G401 (cell line): ENCODE data around the gene OSBP2. TPM values are rescaled to one million over a fixed set of nuclear protein-coding genes. Genes with fewer than 3 reads are reported as not detected.
"Not testable (repeated sequence)": the region's sequence is repeated elsewhere in the genome, so short reads cannot be mapped to it uniquely, and the experiment has no call there.

Source experiments
- DNase-seq: peaks from one replicate; pipeline ENCODE4 v3.0.0-alpha.2; 2015; ENCODE audit warnings: low spot score
- in situ Hi-C: cut with HindIII; loops from 2 replicates; pipeline ENCODE4 v1.10.0; 2016; ENCODE audit warnings: low sequenced_read_pairs, mixed read lengths
- total RNA-seq: library from RNA; depleted of rRNA; stranded (reverse); fragments of >200 nt; shearing (Covaris generic); gene quantifications from 2 replicates; pipeline ENCODE4 v1.2.3, GENCODE V29; 2014

The OSBP2 gene
- total RNA-seq, 1 experiment from 2014 or later: 4.4 TPM

DNA sequence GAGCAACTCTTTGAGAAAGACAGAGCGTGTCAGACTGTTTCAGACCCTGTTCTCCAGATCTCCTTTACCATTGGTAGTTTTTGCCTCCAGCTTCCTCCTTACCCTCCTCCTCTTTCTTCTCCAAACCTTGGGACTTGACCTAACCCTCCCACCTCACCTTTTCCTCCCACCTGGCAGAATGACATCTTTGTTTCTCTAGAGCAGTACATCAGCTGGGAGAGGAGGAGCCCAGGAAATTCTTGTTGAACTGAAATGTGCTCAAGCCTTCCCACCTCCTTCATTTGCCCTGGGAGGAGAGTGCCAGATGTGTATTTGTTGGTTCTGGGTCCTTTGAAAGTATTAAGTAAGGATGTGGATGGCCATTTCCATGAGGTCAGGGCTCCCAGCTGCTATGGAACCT lies 17.4 kb downstream of the OSBP2 start:
- in situ Hi-C loops: no loop called here
- no peak for DNase-seq

DNA sequence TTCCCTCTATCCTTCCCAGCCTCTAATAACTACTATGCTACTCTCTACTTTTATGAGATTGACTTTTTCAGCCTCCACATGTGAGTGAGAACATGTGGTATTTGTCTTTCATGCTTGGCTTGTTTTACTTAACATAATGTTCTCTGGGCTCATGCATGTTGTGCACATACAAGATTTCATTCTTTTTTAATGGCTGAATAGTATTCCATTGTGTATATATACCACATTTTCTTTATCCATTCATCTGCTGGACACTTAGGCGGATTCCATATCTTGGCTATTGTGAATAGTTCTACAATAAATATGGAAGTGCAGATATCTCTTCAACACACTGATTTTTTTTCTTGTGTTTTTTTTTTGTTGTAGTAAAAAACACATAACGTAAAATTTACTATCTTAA lies 19.4 kb downstream of the OSBP2 start:
- in situ Hi-C loops: no loop called here
- no peak for DNase-seq

- in situ Hi-C loops: no loop called here
- DNase-seq: no peak
These were observed 22.8 kb downstream of the OSBP2 start for GRCh38 chr22:30717331-30717921.

GRCh38 chr22:30717952-30718351 lies 23.3 kb downstream of the OSBP2 start:
- in situ Hi-C loops: no loop called here
- no peak for DNase-seq

- DNase-seq: no peak
These were observed 23.8 kb downstream of the OSBP2 start for GRCh38 chr22:30718491-30718890.

DNA sequence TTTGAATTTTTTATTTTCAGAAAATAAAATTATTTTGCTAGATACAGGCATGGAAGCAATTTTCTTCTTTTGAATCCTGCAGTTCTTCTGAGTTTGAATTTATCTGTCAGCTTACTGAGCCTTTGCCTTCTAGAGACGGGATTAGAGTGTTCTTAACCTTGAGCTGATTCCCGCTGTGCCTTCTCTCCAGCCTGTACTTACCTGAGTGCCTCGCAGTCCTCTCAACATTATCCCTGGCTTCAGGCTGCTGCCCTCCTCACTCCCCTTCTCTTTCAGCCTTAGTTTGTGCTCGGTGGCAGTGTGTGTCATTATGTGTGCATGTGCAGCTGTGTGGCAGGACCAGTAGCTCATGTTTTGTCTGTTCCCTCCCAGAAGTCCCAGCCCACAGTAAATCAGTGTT lies 24.3 kb downstream of the OSBP2 start:
- no peak for DNase-seq
- in situ Hi-C loops: no loop called here

More at GRCh38 chr22:30718491-30718890, 23.8 kb downstream of the OSBP2 start:
- in situ Hi-C loops: no loop called here

DNA sequence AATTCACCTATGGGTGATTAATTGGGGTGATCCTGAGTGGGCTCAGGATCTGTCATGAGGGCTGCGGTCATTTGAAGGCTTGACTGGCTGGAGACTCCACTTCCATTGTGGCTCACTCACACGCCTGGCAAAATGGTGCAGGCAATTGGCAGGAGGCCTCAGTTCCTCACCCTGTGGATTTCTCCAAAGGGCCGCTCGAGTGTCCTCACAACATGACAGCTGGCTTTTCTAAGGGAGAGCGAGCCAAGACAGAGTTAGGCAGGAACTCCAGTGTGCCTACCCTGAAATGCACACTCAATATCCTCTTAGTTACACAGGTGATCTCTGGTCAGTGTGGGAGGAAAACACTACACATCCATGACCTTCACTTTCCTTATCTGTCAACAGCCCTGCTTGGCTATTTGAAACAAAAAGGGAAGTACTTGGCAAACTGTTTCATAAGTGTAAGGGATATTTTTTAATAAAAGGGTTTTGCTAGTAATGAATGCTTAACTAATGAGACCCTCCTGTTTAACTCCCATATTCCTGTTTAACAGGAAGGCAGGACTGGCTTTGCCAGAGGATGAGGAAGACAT lies 25.7 kb downstream of the OSBP2 start:
- in situ Hi-C loops: no loop called here
- peak; percentile 39 for DNase-seq

DNA sequence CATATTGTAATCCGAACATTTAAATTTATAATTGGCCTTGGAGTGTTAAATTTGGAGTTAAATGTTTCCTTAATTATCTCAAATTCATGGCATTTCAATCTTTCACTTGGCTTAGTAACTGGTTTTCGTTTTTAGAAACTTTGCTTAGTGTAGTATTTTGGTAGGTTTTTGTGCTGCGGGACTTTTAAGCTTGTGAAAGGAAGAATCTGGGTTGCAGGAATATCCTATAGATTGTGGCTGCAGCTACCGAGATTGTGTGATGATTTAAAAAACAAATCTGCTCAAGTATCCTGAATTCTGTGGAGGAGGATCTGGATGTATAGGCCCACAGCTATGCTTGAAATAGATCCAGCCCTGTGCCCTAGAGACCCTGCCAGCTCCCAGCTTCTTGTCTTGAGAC lies 27.1 kb downstream of the OSBP2 start:
- DNase-seq: no peak
- in situ Hi-C loops: no loop called here

- in situ Hi-C loops: no loop called here
- no peak for DNase-seq
These were observed 34.2 kb downstream of the OSBP2 start for GRCh38 chr22:30728826-30729225.

GRCh38 chr22:30731658-30732057 lies 37.0 kb downstream of the OSBP2 start:
- in situ Hi-C loops: no loop called here
- no peak for DNase-seq

DNA sequence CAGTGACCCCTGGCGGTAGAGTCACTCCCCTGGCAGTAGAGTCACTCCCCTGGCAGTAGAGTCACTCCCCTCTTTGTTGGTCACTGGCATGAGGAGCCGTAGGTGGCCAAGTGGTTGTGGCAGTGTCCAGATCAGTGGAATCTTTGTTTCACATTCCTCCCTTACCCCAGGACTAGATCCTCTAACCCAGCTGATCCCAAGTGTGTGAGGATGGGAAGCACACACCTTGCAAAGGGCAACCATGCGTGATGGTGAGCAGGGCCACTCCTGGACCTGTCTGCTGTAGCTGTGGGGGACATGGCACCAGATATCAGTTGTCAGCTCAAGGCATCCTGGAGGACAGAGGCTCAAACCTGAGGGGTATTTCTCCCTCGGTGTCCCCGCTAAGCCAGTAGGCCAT lies 37.8 kb downstream of the OSBP2 start:
- in situ Hi-C loops: no loop called here
- no peak for DNase-seq

DNA sequence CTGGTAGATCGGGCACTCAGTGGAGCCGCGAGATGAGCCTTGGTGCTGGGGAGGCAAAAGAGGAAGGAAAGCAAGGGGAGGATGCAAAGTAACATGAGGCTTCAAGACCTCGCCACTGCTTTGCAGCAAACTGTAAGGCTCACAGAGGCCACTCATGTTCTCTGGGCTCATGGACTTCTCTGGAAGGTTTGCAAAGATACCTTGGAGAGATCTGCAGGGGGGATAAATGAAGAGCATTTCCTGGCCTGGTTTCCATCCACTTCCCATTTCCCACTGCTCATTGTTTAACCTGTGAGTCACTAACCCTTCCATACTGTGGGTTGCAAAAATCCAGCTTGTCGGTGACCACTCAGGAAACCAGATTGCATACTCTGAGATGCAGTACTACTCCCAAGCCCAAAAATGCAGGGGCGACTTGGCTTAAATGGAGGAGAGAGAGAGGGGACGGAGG lies 38.5 kb downstream of the OSBP2 start:
- no peak for DNase-seq
- in situ Hi-C loops: no loop called here

- in situ Hi-C loops, DNase-seq: not testable (repeated sequence)
These were observed 45.3 kb downstream of the OSBP2 start for GRCh38 chr22:30740007-30740406.

GRCh38 chr22:30740511-30740910 lies 45.8 kb downstream of the OSBP2 start:
- in situ Hi-C loops, DNase-seq: not testable (repeated sequence)

GRCh38 chr22:30742291-30743256 lies 47.9 kb downstream of the OSBP2 start:
- in situ Hi-C loops: no loop called here
- no peak for DNase-seq

GRCh38 chr22:30743257-30744020 lies 48.8 kb downstream of the OSBP2 start:
- in situ Hi-C loops: no loop called here
- no peak for DNase-seq

DNA sequence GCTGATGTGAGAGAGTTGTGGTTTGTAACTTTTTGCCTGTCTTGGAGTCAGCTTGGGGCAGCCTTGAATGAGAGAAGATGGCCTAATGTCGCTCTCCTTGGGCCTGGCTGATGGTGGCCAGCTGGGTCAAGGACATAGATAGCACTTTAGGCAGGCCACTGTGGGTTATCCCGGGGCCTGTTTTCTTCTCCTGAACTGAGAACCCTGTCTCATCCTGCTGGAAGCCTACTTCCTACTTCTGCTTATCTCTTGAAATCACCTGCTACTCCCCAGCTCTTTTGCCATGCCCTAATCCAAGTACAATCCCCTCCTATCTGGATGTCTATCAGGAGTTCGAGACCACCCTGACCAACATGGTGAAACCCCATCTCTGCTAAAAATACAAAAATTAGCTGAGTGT lies 49.5 kb downstream of the OSBP2 start:
- DNase-seq: no peak
- in situ Hi-C loops: no loop called here

- in situ Hi-C loops: no loop called here
- DNase-seq: no peak
These were observed 52.8 kb downstream of the OSBP2 start for GRCh38 chr22:30747493-30747892.

DNA sequence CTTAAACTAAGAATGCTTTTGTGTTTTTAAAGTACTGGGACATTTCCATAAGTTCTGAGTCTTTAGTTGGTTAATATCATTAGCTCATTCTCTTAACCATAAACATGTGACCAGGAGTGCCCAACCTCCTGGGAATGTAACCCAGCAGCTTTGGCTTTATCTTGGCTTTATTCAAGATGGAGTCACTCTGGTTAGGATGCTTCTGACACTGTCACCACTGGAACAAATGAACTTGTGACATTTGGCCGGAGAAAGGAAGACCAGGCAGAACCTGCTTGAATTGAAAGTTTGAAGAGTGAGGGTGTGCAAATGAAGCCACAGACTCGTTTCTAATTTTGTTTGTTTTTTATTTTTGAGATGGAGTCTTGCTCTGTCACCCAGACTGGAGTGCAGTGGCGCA lies 54.6 kb downstream of the OSBP2 start:
- in situ Hi-C loops: no loop called here
- no peak for DNase-seq
